Liver (tissue), 9 donors: Measurements from ENCODE around the gene RAB23. TPM values are rescaled to one million over a fixed set of nuclear protein-coding genes. Genes with fewer than 3 reads are reported as not detected.

Source experiments
- DNase-seq: peaks from one replicate; pipeline ENCODE4 v3.0.0-alpha.2; 2017; ENCODE audit warnings: low spot score
- H3K27ac ChIP-seq, 2 donors: one replicate each; pipeline ENCODE4 v1.7.0; 2013; ENCODE audit warnings: inconsistent platforms in 2 of 2, low read length in 2 of 2, control low read depth in 1 of 2, low read depth in 1 of 2, mild to moderate bottlenecking in 1 of 2
- H3K27me3 ChIP-seq, 4 donors: one replicate each; pipeline versions ENCODE4 v1.6.1 to v1.7.0; 2013; ENCODE audit warnings: low read length in 3 of 4, inconsistent platforms in 1 of 4, mild to moderate bottlenecking in 1 of 4, moderate library complexity in 1 of 4; ENCODE audit not compliant: control insufficient read depth in 4 of 4, insufficient read depth in 4 of 4
- H3K36me3 ChIP-seq, 4 donors: one replicate each; pipeline versions ENCODE4 v1.6.1 to v1.7.0; 2013; ENCODE audit warnings: low read length in 3 of 4, mild to moderate bottlenecking in 3 of 4, low read depth in 1 of 4, moderate library complexity in 1 of 4; ENCODE audit not compliant: control insufficient read depth in 4 of 4, insufficient read depth in 3 of 4
- H3K4me1 ChIP-seq, 4 donors: one replicate each; pipeline versions ENCODE4 v1.6.1 to v1.7.0; 2013; ENCODE audit warnings: low read length in 3 of 4, mild to moderate bottlenecking in 3 of 4, moderate library complexity in 1 of 4; ENCODE audit not compliant: control insufficient read depth in 4 of 4, insufficient read depth in 4 of 4
- H3K4me3 ChIP-seq, 3 donors: one replicate each; pipeline versions ENCODE4 v1.6.1 to v1.7.0; 2013; ENCODE audit warnings: low read length in 3 of 3, control low read depth in 1 of 3, low read depth in 1 of 3, mild to moderate bottlenecking in 1 of 3
- H3K9ac ChIP-seq, 2 donors: one replicate each; pipeline ENCODE4 v1.7.0; 2013; ENCODE audit warnings: low read length in 2 of 2, mild to moderate bottlenecking in 2 of 2, moderate library complexity in 2 of 2, control low read depth in 1 of 2, low read depth in 1 of 2
- H3K9me3 ChIP-seq, 4 donors: one replicate each; pipeline versions ENCODE4 v1.6.1 to v1.7.0; 2013; ENCODE audit warnings: low read length in 3 of 4; ENCODE audit not compliant: control insufficient read depth in 4 of 4
- ATF3 ChIP-seq: IDR thresholded peaks from 2 replicates; pipeline ENCODE4 v1.6.1; 2016; ENCODE audit warnings: antibody characterized with exemption
- CTCF ChIP-seq: fragments of 150-350 bp; IDR thresholded peaks from 2 replicates; pipeline ENCODE4 v1.5.1; 2017; ENCODE audit warnings: improper control_type of control experiment, low read depth, low read length; ENCODE audit not compliant: missing input control
- HNF4A ChIP-seq, 2 donors: conservative IDR thresholded peaks; 2 replicates each; pipeline ENCODE4 v1.6.1; 2016; ENCODE audit warnings: antibody characterized with exemption in 2 of 2, mild to moderate bottlenecking in 2 of 2
- NR2F2 ChIP-seq: IDR thresholded peaks from 2 replicates; pipeline ENCODE4 v1.6.1; 2016; ENCODE audit warnings: antibody characterized with exemption
- RAD21 ChIP-seq, 2 donors: IDR thresholded peaks; 2 replicates each; pipeline ENCODE4 v1.6.1; 2016; ENCODE audit warnings: antibody characterized with exemption in 2 of 2, mild to moderate bottlenecking in 2 of 2
- SP1 ChIP-seq: IDR thresholded peaks from 2 replicates; pipeline ENCODE4 v1.6.1; 2018; ENCODE audit warnings: antibody characterized with exemption, mild to moderate bottlenecking
- YY1 ChIP-seq: IDR thresholded peaks from 2 replicates; pipeline ENCODE4 v1.6.1; 2016; ENCODE audit warnings: antibody characterized with exemption, mild to moderate bottlenecking
- ZBTB33 ChIP-seq: IDR thresholded peaks from 2 replicates; pipeline ENCODE4 v1.6.1; 2016; ENCODE audit warnings: antibody characterized with exemption
- WGBS: extraction: QIAGEN DNeasy Blood & Tissue Kit; methylation state at CpG from one replicate; pipeline ENCODE4 v1.1.7; 2013; 5-methylcytosine and 5-hydroxymethylcytosine counted together
- polyA plus RNA-seq, 2 donors: library from polyadenylated mRNA; stranded (reverse) in 1 of 2; unstranded in 1 of 2; fragments of 200-250 nt in 1 of 2; fragments of >200 nt in 1 of 2; fragmentation: Nextera tagmentation in 1 of 2; extraction: Ambion mirVana in 1 of 2; gene quantifications; one replicate each; pipeline versions ENCODE4 v1.2.1 to v1.2.3, GENCODE V29; 2013 to 2015
- total RNA-seq, 2 donors: library from RNA; depleted of rRNA; stranded (reverse); fragments of >200 nt; gene quantifications; one replicate each; pipeline ENCODE4 v1.2.3, GENCODE V29; 2014
- donor health status: healthy.
- donor health status: healthy.
- donor health status: healthy.
- donor health status: healthy.
- donor health status: healthy.

RAB23 gene
- total RNA-seq (1 to 10 TPM; 3.0 to 4.3 TPM), polyA plus RNA-seq (1 to 10 TPM in 1 of 2 donors, under 1 TPM in 1; 0.60 to 1.7 TPM)

- peaks cover 2 to 13% (median 8%) of the 10 kb centered on the region in 4 donors for H3K4me1 ChIP-seq
- H3K36me3 ChIP-seq = no peaks in the 10 kb centered on the region
- no peaks in the 10 kb centered on the region for H3K9me3 ChIP-seq
- H3K27me3 ChIP-seq = no peaks in the 10 kb centered on the region
- H3K4me3 ChIP-seq = peak within 1 kb of the TSS; percentile 89 to 98 (median 92)
- H3K9ac ChIP-seq = peak within 1 kb of the TSS; percentile 33 to 76
- TF ChIP-seq YY1 (peak; percentile 32), ZBTB33 (no peak), HNF4A (conservative IDR thresholded peaks at IDR 0.05) (peak; percentile 2 to 20), RAD21 (IDR thresholded peaks at IDR 0.05) (peak in 1 of 2 donors; percentile 18)
- peak; percentile 89 for DNase-seq
- under 1% methylated on average over 69 of the region's 69 CpGs for WGBS
- H3K27ac ChIP-seq = peak within 1 kb of the TSS; percentile 46 to 74
Observed at GRCh38 chr6:57221936-57222742, at the start of gene RAB23. Gene RAB23 (minus strand): TSS chr6:57222307. CDS start chr6:57210380, 11,927 bp downstream.

GRCh38 chr6:57268294-57268640 lies 46.2 kb upstream of the RAB23 start:
- no peak for DNase-seq
- no peaks in the 10 kb centered on the region for H3K36me3 ChIP-seq
- H3K27me3 ChIP-seq = no peaks in the 10 kb centered on the region
- TF ChIP-seq NR2F2 = no peak
- no peaks in the 10 kb centered on the region for H3K9me3 ChIP-seq
- H3K27ac ChIP-seq = no peak overlapping the region
- no peak overlapping the region for H3K9ac ChIP-seq
- no peak overlapping the region for H3K4me3 ChIP-seq
- H3K4me1 ChIP-seq = no peaks in the 10 kb centered on the region

GRCh38 chr6:57267586-57268293 lies 45.6 kb upstream of the RAB23 start:
- TF ChIP-seq CTCF = peak; percentile 24
- TF ChIP-seq RAD21 (IDR thresholded peaks at IDR 0.05) = peak; percentile 39 to 63
- TF ChIP-seq ATF3 = no peak
- no peak for TF ChIP-seq SP1
- Histone ChIP-seq H3K9me3 (no peaks in the 10 kb centered on the region), H3K27ac (no peak overlapping the region), H3K36me3 (no peaks in the 10 kb centered on the region), H3K27me3 (no peaks in the 10 kb centered on the region), H3K4me1 (no peaks in the 10 kb centered on the region), H3K4me3 (no peak overlapping the region), H3K9ac (no peak overlapping the region)
- WGBS = 86% methylated on average over 10 of the region's 10 CpGs
- peak; percentile 42 for DNase-seq
